Right lobe of liver (tissue), 4 donors: Measurements from ENCODE around the gene CDH4.

ENCODE experiments used
- CTCF ChIP-seq, 4 donors: fragments of 200-600 bp in 3 of 4; fragments of 450-650 bp in 1 of 4; IDR thresholded peaks; one replicate each; pipeline versions ENCODE4 v1.5.1 to v1.8.0; 2016 to 2022; ENCODE audit warnings: antibody characterized with exemption in 4 of 4, mild to moderate bottlenecking in 2 of 4
- POLR2A ChIP-seq: fragments of 450-650 bp; IDR thresholded peaks from one replicate; pipeline ENCODE4 v1.6.1; 2017; ENCODE audit warnings: antibody characterized with exemption, mild to moderate bottlenecking
- donor health status: DM: no; HTN: no; CAD: no.
- donor health status: DM: no; HTN: no; CAD: no.
- donor health status: DM: no; HTN: yes; CAD: no.

GRCh38 chr20:61795669-61796630 is 543.9 kb downstream of the CDH4 start:
- TF ChIP-seq CTCF (IDR thresholded peaks at IDR 0.05) = no peak
- TF ChIP-seq POLR2A = no peak
